ENCODE measurements around the gene ATG13.

Gene ATG13

GRCh38 chr11:46604796-46605195 lies 12.6 kb upstream of the ATG13 start:
- in situ Hi-C loops (cut with MboI; ENCODE audit: low sequenced_read_pairs): no loop called here

GRCh38 chr11:46607516-46607915 lies 9.8 kb upstream of the ATG13 start:
- in situ Hi-C loops (cut with MboI; ENCODE audit: low sequenced_read_pairs): no loop called here

- in situ Hi-C loops (cut with MboI; ENCODE audit: low sequenced_read_pairs): no loop called here
These were observed 8.0 kb upstream of the ATG13 start for GRCh38 chr11:46609386-46609785.

- in situ Hi-C loops (cut with MboI; ENCODE audit: low sequenced_read_pairs): no loop called here
These were observed 5.6 kb upstream of the ATG13 start for GRCh38 chr11:46611526-46612304.

- in situ Hi-C loops (cut with MboI; ENCODE audit: low sequenced_read_pairs): no loop called here
These were observed 5.0 kb upstream of the ATG13 start for GRCh38 chr11:46612326-46612725.

- in situ Hi-C loops (cut with MboI; ENCODE audit: low sequenced_read_pairs): no loop called here
These were observed 1.6 kb upstream of the ATG13 start for GRCh38 chr11:46615756-46616155.

- in situ Hi-C loops (cut with MboI; ENCODE audit: low sequenced_read_pairs): no loop called here
These were observed 711 bp upstream of the ATG13 start for GRCh38 chr11:46616551-46617133.

GRCh38 chr11:46617972-46618314 lies 590 bp downstream of the ATG13 start:
- in situ Hi-C loops (cut with MboI; ENCODE audit: low sequenced_read_pairs): no loop called here

- in situ Hi-C loops (cut with MboI; ENCODE audit: low sequenced_read_pairs): no loop called here
These were observed 1.5 kb downstream of the ATG13 start for GRCh38 chr11:46618837-46619236.

GRCh38 chr11:46625406-46625805 lies 8.1 kb downstream of the ATG13 start:
- in situ Hi-C loops (cut with MboI; ENCODE audit: low sequenced_read_pairs): no loop called here

GRCh38 chr11:46628961-46629360 lies 11.6 kb downstream of the ATG13 start:
- in situ Hi-C loops (cut with MboI; ENCODE audit: low sequenced_read_pairs): no loop called here

- in situ Hi-C loops (cut with MboI; ENCODE audit: low sequenced_read_pairs): no loop called here
These were observed 12.9 kb downstream of the ATG13 start for GRCh38 chr11:46630237-46630636.

- in situ Hi-C loops (cut with MboI; ENCODE audit: low sequenced_read_pairs): no loop called here
These were observed 14.3 kb downstream of the ATG13 start for GRCh38 chr11:46631676-46632075.

GRCh38 chr11:46632502-46632901 lies 15.1 kb downstream of the ATG13 start:
- in situ Hi-C loops (cut with MboI; ENCODE audit: low sequenced_read_pairs): no loop called here

GRCh38 chr11:46633291-46634217 lies 16.2 kb downstream of the ATG13 start:
- in situ Hi-C loops (cut with MboI; ENCODE audit: low sequenced_read_pairs): no loop called here

- in situ Hi-C loops (cut with MboI; ENCODE audit: low sequenced_read_pairs): no loop called here
These were observed 18.3 kb downstream of the ATG13 start for GRCh38 chr11:46635557-46636139.

GRCh38 chr11:46637546-46637945 lies 20.2 kb downstream of the ATG13 start:
- in situ Hi-C loops (cut with MboI; ENCODE audit: low sequenced_read_pairs): no loop called here

GRCh38 chr11:46639197-46639839 lies 22.0 kb downstream of the ATG13 start:
- in situ Hi-C loops (cut with MboI; ENCODE audit: low sequenced_read_pairs): no loop called here

GRCh38 chr11:46640036-46640788 lies 22.9 kb downstream of the ATG13 start:
- in situ Hi-C loops (cut with MboI; ENCODE audit: low sequenced_read_pairs): no loop called here

GRCh38 chr11:46641639-46642038 lies 24.3 kb downstream of the ATG13 start:
- in situ Hi-C loops (cut with MboI; ENCODE audit: low sequenced_read_pairs): no loop called here

Measured in HL-60/S4 treated with retinoic acid at 250 ng/mL for 4 days and 3 days (cell line).